ENCODE results near the gene CTSC. TPM values are rescaled to one million over a fixed set of nuclear protein-coding genes. Genes with fewer than 3 reads are reported as not detected.

Gene CTSC
- total RNA-seq, 1 experiment from 2014 or later: 38.0 TPM

- no peak overlapping the region for H3K4me3 ChIP-seq (replicated peaks in 1 of 2; ENCODE audit: low read depth in 1 of 2, low read length in 2 of 2)
- TF ChIP-seq SRF (IDR thresholded peaks at IDR 0.05; ENCODE audit: low read depth): no peak
- no peak for TF ChIP-seq EZH2phosphoT487 (IDR thresholded peaks at IDR 0.05; ENCODE audit: borderline replicate concordance)
- TF ChIP-seq ELF1 (IDR thresholded peaks at IDR 0.05; ENCODE audit: borderline replicate concordance, low read depth): no peak
- no peak for TF ChIP-seq ZNF274 (IDR thresholded peaks at IDR 0.05; ENCODE audit: low read depth, low read length)
- H3K79me2 ChIP-seq (ENCODE audit: insufficient read depth, low read length): no peaks in the 10 kb centered on the region
- peaks cover 0 to 8% of the 10 kb centered on the region in 2 experiments; a peak in 1 of 4 replicates for H3K4me1 ChIP-seq (ENCODE audit: control insufficient read depth in 1 of 2, insufficient read depth in 2 of 2, low read length in 2 of 2)
- no TSS peak for BruUV-seq (replicated peaks)
- no peaks in the 10 kb centered on the region for H3K36me3 ChIP-seq (ENCODE audit: control insufficient read depth in 1 of 2, insufficient read depth in 2 of 2, low read length in 2 of 2)
- no peaks in the 10 kb centered on the region for H3K9me3 ChIP-seq (ENCODE audit: control insufficient read depth in 1 of 2, insufficient read depth in 1 of 2, low read depth in 1 of 2, low read length in 2 of 2)
- H3K9me2 ChIP-seq (ENCODE audit: insufficient read depth): no peaks in the 10 kb centered on the region
- ChIA-PET POLR2A (no interaction called here), CTCF (no interaction called here), RAD21 (ENCODE audit: low non-redundant PET in 1 of 2, low total read pairs in 2 of 2, uncharacterized antibody in 2 of 2, unreplicated experiment in 2 of 2) (no interaction called here)
- H4K20me1 ChIP-seq (ENCODE audit: insufficient read depth): no peaks in the 10 kb centered on the region
- no peak overlapping the region for H3K9ac ChIP-seq (ENCODE audit: low read length)
- H3K27ac ChIP-seq (ENCODE audit: low read depth, low read length): no peak overlapping the region
- intact Hi-C loops (cut with micrococcal nuclease): no loop called here
- H3K27me3 ChIP-seq (ENCODE audit: insufficient read depth, low read length): no peaks in the 10 kb centered on the region
- DNase-seq (ENCODE audit: low read depth, low spot score) (no peak), ATAC-seq (no peak)
- no peak overlapping the region for H2AFZ ChIP-seq (ENCODE audit: low read depth, low read length, poor library complexity, severe bottlenecking)
- H3K4me2 ChIP-seq (ENCODE audit: low read length): no peak overlapping the region
Observed at GRCh38 chr11:88367310-88367709, 29.8 kb upstream of the CTSC start.

DNA sequence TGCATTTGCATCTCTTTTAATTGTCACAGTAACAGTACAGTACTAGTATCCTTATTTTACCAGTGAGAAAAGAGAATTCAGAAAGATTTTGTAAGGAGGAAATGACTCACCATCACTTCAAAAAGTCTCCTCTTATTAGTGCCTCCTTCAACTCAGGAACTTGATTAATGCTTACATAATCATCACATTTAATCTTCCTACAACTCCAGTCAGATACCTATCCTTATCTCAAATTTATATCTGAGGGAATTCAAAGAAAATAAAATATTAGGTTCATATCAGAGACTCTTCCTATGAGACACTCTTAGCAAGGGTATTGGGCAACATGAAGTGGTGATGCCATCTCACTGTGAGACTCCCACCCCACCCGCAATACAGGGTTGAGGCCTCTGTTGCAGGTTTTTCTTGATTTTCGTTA is 26.1 kb upstream of the CTSC start:
- Histone ChIP-seq H3K4me1 (ENCODE audit: control insufficient read depth in 1 of 2, insufficient read depth in 2 of 2, low read length in 2 of 2) (peaks cover 0 to 8% of the 10 kb centered on the region in 2 experiments; a peak in 1 of 4 replicates), H2AFZ (ENCODE audit: low read depth, low read length, poor library complexity, severe bottlenecking) (no peak overlapping the region), H3K9me2 (ENCODE audit: insufficient read depth) (no peaks in the 10 kb centered on the region), H3K27ac (ENCODE audit: low read depth, low read length) (no peak overlapping the region), H3K9me3 (ENCODE audit: control insufficient read depth in 1 of 2, insufficient read depth in 1 of 2, low read depth in 1 of 2, low read length in 2 of 2) (no peaks in the 10 kb centered on the region), H3K4me3 (replicated peaks in 1 of 2; ENCODE audit: low read depth in 1 of 2, low read length in 2 of 2) (no peak overlapping the region), H3K36me3 (ENCODE audit: control insufficient read depth in 1 of 2, insufficient read depth in 2 of 2, low read length in 2 of 2) (no peaks in the 10 kb centered on the region), H4K20me1 (ENCODE audit: insufficient read depth) (no peaks in the 10 kb centered on the region), H3K27me3 (ENCODE audit: insufficient read depth, low read length) (no peaks in the 10 kb centered on the region), H3K4me2 (ENCODE audit: low read length) (no peak overlapping the region), H3K9ac (ENCODE audit: low read length) (no peak overlapping the region), H3K79me2 (ENCODE audit: insufficient read depth, low read length) (no peaks in the 10 kb centered on the region)
- TF ChIP-seq SRF (IDR thresholded peaks at IDR 0.05; ENCODE audit: low read depth): no peak
- peak; percentile 27; the same call in 1 of the 2 replicates for TF ChIP-seq FOSL1 (IDR thresholded peaks at IDR 0.05; ENCODE audit: low read depth)
- no peak for TF ChIP-seq ZNF274 (IDR thresholded peaks at IDR 0.05; ENCODE audit: low read depth, low read length)
- TF ChIP-seq CEBPB (IDR thresholded peaks at IDR 0.05; ENCODE audit: low read depth): 0 out of 2 replicates have a peak, but pooled peaks have one; percentile 12
- no peak for TF ChIP-seq JUND (IDR thresholded peaks at IDR 0.05)
- no TSS peak for BruUV-seq (replicated peaks)
- POLR2A ChIA-PET: no interaction called here
- ATAC-seq (no peak), DNase-seq (ENCODE audit: low read depth, low spot score) (no peak)
- CTCF ChIA-PET: no interaction called here
- intact Hi-C loops (cut with micrococcal nuclease): no loop called here
- RAD21 ChIA-PET (ENCODE audit: low non-redundant PET in 1 of 2, low total read pairs in 2 of 2, uncharacterized antibody in 2 of 2, unreplicated experiment in 2 of 2): no interaction called here

Data from HCT116 (cell line).